HepG2 (cell line): ENCODE results near the gene SGSM1. TPM values are rescaled to one million over a fixed set of nuclear protein-coding genes. Genes with fewer than 3 reads are reported as not detected.

Source experiments
- NKX3-1 ChIP-seq: sonication (generic); formaldehyde crosslinking; IDR thresholded peaks from 2 replicates; pipeline ENCODE4 v1.5.0; 2020; ENCODE audit warnings: missing genetic modification reagents
- TAF1 ChIP-seq: sonication (generic); formaldehyde crosslinking; IDR thresholded peaks from 2 replicates; pipeline ENCODE4 v1.4.0; 2020; ENCODE audit warnings: missing genetic modification reagents
- polyA plus RNA-seq, 8 experiments: library from polyadenylated mRNA; depleted of rRNA in 3 of 8; stranded (reverse) in 7 of 8; unstranded in 1 of 8; fragments of >200 nt; fragmentation: Illumina TruSeq in 4 of 8; extraction: Trizol in 4 of 8; gene quantifications; 2 replicates each; pipeline versions ENCODE4 v1.2.1 to v1.2.3, GENCODE V29; 2011 to 2016; ENCODE audit warnings: low read depth in 4 of 8, missing spikeins in 1 of 8, mixed read lengths in 1 of 8; ENCODE audit not compliant: insufficient read depth in 1 of 8
- total RNA-seq, 5 experiments: library from RNA; depleted of rRNA; stranded (reverse); fragments of >200 nt; fragmentation: Illumina TruSeq; extraction: Trizol; gene quantifications; 2 replicates each; pipeline ENCODE4 v1.2.3, GENCODE V29; 2016; ENCODE audit warnings: low read depth in 1 of 5
- TF ChIP-seq, protein P1 (sequence below), 2 experiments: sonication (generic) in 1 of 2; formaldehyde crosslinking in 1 of 2; IDR thresholded peaks; 2 replicates each; pipeline versions ENCODE4 v1.6.1 to v1.9.0; 2014 to 2022; ENCODE audit warnings: antibody characterized with exemption in 1 of 2, borderline replicate concordance in 1 of 2, inconsistent platforms in 1 of 2, low read depth in 1 of 2, missing genetic modification reagents in 1 of 2
- TF ChIP-seq, protein P2 (sequence below): sonication (generic); formaldehyde crosslinking; IDR thresholded peaks from 2 replicates; pipeline ENCODE4 v1.5.0; 2020; ENCODE audit warnings: missing genetic modification reagents
- TF ChIP-seq, protein P3 (sequence below): sonication (generic); formaldehyde crosslinking; IDR thresholded peaks from 2 replicates; pipeline ENCODE4 v1.5.1; 2020; ENCODE audit warnings: mild to moderate bottlenecking, missing genetic modification reagents

SGSM1 gene
- total and polyA plus RNA-seq, 2 of the 13 experiments (the other 11 are each of a cell fraction or from before 2014, with no cell fraction given), result 0.07 TPM; not detected in 1

DNA sequence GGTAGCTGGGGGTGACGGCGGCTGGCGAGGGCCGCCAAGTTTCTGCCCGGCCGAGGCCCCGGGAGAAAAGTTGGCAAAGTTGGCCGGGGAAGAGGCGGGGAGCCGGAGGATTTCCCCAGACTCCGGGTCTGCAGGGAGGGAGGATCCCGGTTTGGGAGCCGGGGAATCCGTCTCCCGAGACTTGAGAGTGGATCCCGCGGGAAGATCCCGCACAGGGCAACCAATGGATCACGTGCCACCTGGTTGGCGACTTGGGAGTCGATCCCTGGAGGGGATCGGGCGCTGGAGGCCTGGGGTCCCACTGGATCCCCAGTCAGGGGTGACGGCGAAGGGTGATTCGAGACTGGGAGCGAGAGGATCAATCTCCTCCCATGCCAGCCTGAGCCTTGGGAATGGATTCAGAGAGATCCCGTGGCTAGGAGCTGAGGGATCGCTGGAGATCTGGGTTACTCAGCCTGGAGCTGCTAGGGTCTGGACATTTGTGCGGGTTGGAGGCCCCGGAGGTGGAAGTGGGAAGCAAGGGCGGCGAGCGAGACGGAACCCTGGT is 146.9 kb downstream of the SGSM1 start (continued):
- TF ChIP-seq, protein P1, sequence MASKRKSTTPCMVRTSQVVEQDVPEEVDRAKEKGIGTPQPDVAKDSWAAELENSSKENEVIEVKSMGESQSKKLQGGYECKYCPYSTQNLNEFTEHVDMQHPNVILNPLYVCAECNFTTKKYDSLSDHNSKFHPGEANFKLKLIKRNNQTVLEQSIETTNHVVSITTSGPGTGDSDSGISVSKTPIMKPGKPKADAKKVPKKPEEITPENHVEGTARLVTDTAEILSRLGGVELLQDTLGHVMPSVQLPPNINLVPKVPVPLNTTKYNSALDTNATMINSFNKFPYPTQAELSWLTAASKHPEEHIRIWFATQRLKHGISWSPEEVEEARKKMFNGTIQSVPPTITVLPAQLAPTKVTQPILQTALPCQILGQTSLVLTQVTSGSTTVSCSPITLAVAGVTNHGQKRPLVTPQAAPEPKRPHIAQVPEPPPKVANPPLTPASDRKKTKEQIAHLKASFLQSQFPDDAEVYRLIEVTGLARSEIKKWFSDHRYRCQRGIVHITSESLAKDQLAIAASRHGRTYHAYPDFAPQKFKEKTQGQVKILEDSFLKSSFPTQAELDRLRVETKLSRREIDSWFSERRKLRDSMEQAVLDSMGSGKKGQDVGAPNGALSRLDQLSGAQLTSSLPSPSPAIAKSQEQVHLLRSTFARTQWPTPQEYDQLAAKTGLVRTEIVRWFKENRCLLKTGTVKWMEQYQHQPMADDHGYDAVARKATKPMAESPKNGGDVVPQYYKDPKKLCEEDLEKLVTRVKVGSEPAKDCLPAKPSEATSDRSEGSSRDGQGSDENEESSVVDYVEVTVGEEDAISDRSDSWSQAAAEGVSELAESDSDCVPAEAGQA (IDR thresholded peaks at IDR 0.05; ENCODE audit: low read depth), result no peak
- TF ChIP-seq, protein P1 (CRISPR knock-in tag; IDR thresholded peaks at IDR 0.05; ENCODE audit: borderline replicate concordance), result peak; percentile 40; the same call in 1 of the 2 replicates
- TF ChIP-seq TAF1 (CRISPR knock-in tag) (peak; percentile 38; the same call in 1 of the 2 replicates), NKX3-1 (peak; percentile 74; the same call in 1 of the 2 replicates)
- TF ChIP-seq, protein P2, sequence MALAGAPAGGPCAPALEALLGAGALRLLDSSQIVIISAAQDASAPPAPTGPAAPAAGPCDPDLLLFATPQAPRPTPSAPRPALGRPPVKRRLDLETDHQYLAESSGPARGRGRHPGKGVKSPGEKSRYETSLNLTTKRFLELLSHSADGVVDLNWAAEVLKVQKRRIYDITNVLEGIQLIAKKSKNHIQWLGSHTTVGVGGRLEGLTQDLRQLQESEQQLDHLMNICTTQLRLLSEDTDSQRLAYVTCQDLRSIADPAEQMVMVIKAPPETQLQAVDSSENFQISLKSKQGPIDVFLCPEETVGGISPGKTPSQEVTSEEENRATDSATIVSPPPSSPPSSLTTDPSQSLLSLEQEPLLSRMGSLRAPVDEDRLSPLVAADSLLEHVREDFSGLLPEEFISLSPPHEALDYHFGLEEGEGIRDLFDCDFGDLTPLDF, result 0 out of 2 replicates have a peak, but pooled peaks have one; percentile 39
- TF ChIP-seq, protein P3, sequence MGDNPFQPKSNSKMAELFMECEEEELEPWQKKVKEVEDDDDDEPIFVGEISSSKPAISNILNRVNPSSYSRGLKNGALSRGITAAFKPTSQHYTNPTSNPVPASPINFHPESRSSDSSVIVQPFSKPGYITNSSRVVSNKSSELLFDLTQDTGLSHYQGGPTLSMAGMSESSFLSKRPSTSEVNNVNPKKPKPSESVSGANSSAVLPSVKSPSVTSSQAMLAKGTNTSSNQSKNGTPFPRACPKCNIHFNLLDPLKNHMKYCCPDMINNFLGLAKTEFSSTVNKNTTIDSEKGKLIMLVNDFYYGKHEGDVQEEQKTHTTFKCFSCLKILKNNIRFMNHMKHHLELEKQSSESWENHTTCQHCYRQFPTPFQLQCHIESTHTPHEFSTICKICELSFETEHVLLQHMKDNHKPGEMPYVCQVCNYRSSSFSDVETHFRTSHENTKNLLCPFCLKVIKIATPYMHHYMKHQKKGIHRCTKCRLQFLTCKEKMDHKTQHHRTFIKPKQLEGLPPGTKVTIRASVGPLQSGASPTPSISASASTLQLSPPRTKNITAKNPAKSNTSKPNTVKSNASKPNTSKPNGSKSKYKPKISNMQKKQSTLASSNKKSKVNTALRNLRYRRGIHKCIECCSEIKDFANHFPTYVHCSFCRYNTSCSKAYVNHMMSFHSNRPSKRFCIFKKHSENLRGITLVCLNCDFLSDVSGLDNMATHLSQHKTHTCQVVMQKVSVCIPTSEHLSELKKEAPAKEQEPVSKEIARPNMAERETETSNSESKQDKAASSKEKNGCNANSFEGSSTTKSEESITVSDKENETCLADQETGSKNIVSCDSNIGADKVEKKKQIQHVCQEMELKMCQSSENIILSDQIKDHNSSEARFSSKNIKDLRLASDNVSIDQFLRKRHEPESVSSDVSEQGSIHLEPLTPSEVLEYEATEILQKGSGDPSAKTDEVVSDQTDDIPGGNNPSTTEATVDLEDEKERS (CRISPR knock-in tag), result peak; percentile 22; the same call in 1 of the 2 replicates
- TF ChIP-seq, all 625 proteins: peak for 72
